A549 (cell line): ENCODE measurements around the gene SCIN. TPM values are rescaled to one million over a fixed set of nuclear protein-coding genes. Genes with fewer than 3 reads are reported as not detected.
A peak's percentile ranks its signal among the peaks of the same experiment; 100 is the strongest.

ENCODE experiments used
- CBX2 ChIP-seq: fragments of 200-600 bp; sonication (generic); IDR thresholded peaks from 2 replicates; pipeline ENCODE4 v1.6.1; 2016; ENCODE audit warnings: low read depth, mild to moderate bottlenecking, borderline replicate concordance
- CBX8 ChIP-seq: fragments of 200-600 bp; sonication (generic); IDR thresholded peaks from 2 replicates; pipeline ENCODE4 v1.6.1; 2016
- CEBPB ChIP-seq, 2 experiments: fragments of >200 bp in 1 of 2; sonication (Bioruptor Twin) in 1 of 2; formaldehyde crosslinking in 1 of 2; IDR thresholded peaks; 2 replicates each; pipeline ENCODE4 v1.6.1; 2012 to 2016
- CHD2 ChIP-seq: fragments of 150-350 bp; IDR thresholded peaks from 2 replicates; pipeline ENCODE4 v1.6.1; 2014; ENCODE audit warnings: low read length; ENCODE audit not compliant: partially characterized antibody
- CHD4 ChIP-seq: fragments of 200-600 bp; sonication (generic); IDR thresholded peaks from 2 replicates; pipeline ENCODE4 v1.6.1; 2016; ENCODE audit warnings: antibody characterized with exemption, mild to moderate bottlenecking, borderline replicate concordance
- CTCF ChIP-seq: fragments of >200 bp; sonication (Bioruptor Twin); formaldehyde crosslinking; IDR thresholded peaks from 3 replicates; pipeline ENCODE4 v1.5.1; 2016
- E2F6 ChIP-seq: IDR thresholded peaks from 2 replicates; pipeline ENCODE4 v1.6.1; 2012; ENCODE audit warnings: low read depth, borderline replicate concordance
- EHF ChIP-seq: fragments of 250-450 bp; sonication (Bioruptor Pico); IDR thresholded peaks from 2 replicates; pipeline ENCODE4 v1.5.0; 2020; ENCODE audit warnings: mild to moderate bottlenecking
- EHMT2 ChIP-seq: fragments of 200-600 bp; sonication (generic); IDR thresholded peaks from 2 replicates; pipeline ENCODE4 v1.6.1; 2016; ENCODE audit warnings: antibody characterized with exemption, low read depth, mild to moderate bottlenecking, moderate library complexity
- ELK1 ChIP-seq: fragments of 150-350 bp; IDR thresholded peaks from 2 replicates; pipeline ENCODE4 v1.6.1; 2014; ENCODE audit warnings: low read depth, mild to moderate bottlenecking, low read length
- FOSB ChIP-seq: fragments of 250-450 bp; sonication (Bioruptor Pico); IDR thresholded peaks from 2 replicates; pipeline ENCODE4 v1.5.0; 2020; ENCODE audit warnings: mild to moderate bottlenecking, moderate library complexity
- GATA3 ChIP-seq: IDR thresholded peaks from 2 replicates; pipeline ENCODE4 v1.6.1; 2012; ENCODE audit warnings: borderline replicate concordance
- HDAC2 ChIP-seq: fragments of 200-600 bp; sonication (generic); IDR thresholded peaks from 2 replicates; pipeline ENCODE4 v1.6.1; 2016
- HEYL ChIP-seq: fragments of 250-450 bp; sonication (Bioruptor Pico); IDR thresholded peaks from 2 replicates; pipeline ENCODE4 v1.8.0; 2021; ENCODE audit warnings: mild to moderate bottlenecking, moderate library complexity
- HMGXB4 ChIP-seq: fragments of 250-450 bp; sonication (Bioruptor Pico); IDR thresholded peaks from 2 replicates; pipeline ENCODE4 v1.5.0; 2021; ENCODE audit warnings: mild to moderate bottlenecking, moderate library complexity, borderline replicate concordance
- HOXA7 ChIP-seq: fragments of 250-450 bp; sonication (Bioruptor Pico); IDR thresholded peaks from 2 replicates; pipeline ENCODE4 v1.5.0; 2020; ENCODE audit warnings: mild to moderate bottlenecking, moderate library complexity
- JUNB ChIP-seq: fragments of >200 bp; sonication (Bioruptor Twin); formaldehyde crosslinking; IDR thresholded peaks from 2 replicates; pipeline ENCODE4 v1.6.1; 2016
- KDM1A ChIP-seq: fragments of 200-600 bp; sonication (generic); IDR thresholded peaks from 2 replicates; pipeline ENCODE4 v1.6.1; 2016; ENCODE audit warnings: low read depth, mild to moderate bottlenecking
- KDM5A ChIP-seq: fragments of 200-600 bp; sonication (generic); IDR thresholded peaks from 2 replicates; pipeline ENCODE4 v1.6.1; 2016; ENCODE audit warnings: antibody characterized with exemption, mild to moderate bottlenecking
- MAFK ChIP-seq: fragments of 450-650 bp; IDR thresholded peaks from 2 replicates; pipeline ENCODE4 v1.6.1; 2014; ENCODE audit not compliant: partially characterized antibody
- MAZ ChIP-seq: fragments of 150-350 bp; IDR thresholded peaks from 2 replicates; pipeline ENCODE4 v1.6.1; 2014; ENCODE audit warnings: antibody characterized with exemption, low read depth, low read length, borderline replicate concordance
- NFE2L2 ChIP-seq: fragments of 150-350 bp; conservative IDR thresholded peaks from 2 replicates; pipeline ENCODE4 v1.6.1; 2014; ENCODE audit warnings: low read length
- NR3C1 ChIP-seq: fragments of >200 bp; sonication (Bioruptor Twin); formaldehyde crosslinking; IDR thresholded peaks from 3 replicates; pipeline ENCODE4 v1.6.1; 2017
- POLR2AphosphoS2 ChIP-seq: conservative IDR thresholded peaks from 2 replicates; pipeline ENCODE4 v1.6.1; 2012; ENCODE audit warnings: low read length, improper control_type of control experiment, inconsistent platforms
- RFX5 ChIP-seq: fragments of 450-650 bp; IDR thresholded peaks from 2 replicates; pipeline ENCODE4 v1.7.1; 2014; ENCODE audit warnings: antibody characterized with exemption, mild to moderate bottlenecking, moderate library complexity
- RNF2 ChIP-seq: fragments of 200-600 bp; sonication (generic); IDR thresholded peaks from 2 replicates; pipeline ENCODE4 v1.6.1; 2016; ENCODE audit warnings: low read depth, mild to moderate bottlenecking, antibody characterized with exemption, moderate library complexity, borderline replicate concordance
- SREBF2 ChIP-seq: fragments of 450-650 bp; IDR thresholded peaks from 2 replicates; pipeline ENCODE4 v1.6.1; 2014; ENCODE audit warnings: mild to moderate bottlenecking, moderate library complexity
- TP53 ChIP-seq: fragments of 250-450 bp; sonication (Bioruptor Pico); IDR thresholded peaks from 2 replicates; pipeline ENCODE4 v1.5.0; 2021; ENCODE audit warnings: mild to moderate bottlenecking, moderate library complexity
- USF2 ChIP-seq: fragments of 450-650 bp; IDR thresholded peaks from 2 replicates; pipeline ENCODE4 v1.6.1; 2014; ENCODE audit warnings: antibody characterized with exemption
- ZC3H11A ChIP-seq: fragments of 450-650 bp; IDR thresholded peaks from 2 replicates; pipeline ENCODE4 v1.6.1; 2014; ENCODE audit warnings: antibody characterized with exemption, mild to moderate bottlenecking
- ZFP36 ChIP-seq: fragments of 450-650 bp; IDR thresholded peaks from 2 replicates; pipeline ENCODE4 v1.6.1; 2014; ENCODE audit warnings: borderline replicate concordance; ENCODE audit not compliant: partially characterized antibody
- polyA plus RNA-seq, 4 experiments: library from polyadenylated mRNA; depleted of rRNA in 3 of 4; stranded (reverse); fragments of >200 nt; fragmentation: RNase III in 1 of 4; extraction: RNeasy Plus Mini Kit Qiagen cat#74134 plus additional on column Dnase treatment in 1 of 4; gene quantifications; 2 replicates in 3 of 4; 3 replicates in 1 of 4; pipeline ENCODE4 v1.2.3, GENCODE V29; 2011 to 2017

The SCIN gene
- polyA plus RNA-seq, 2 of the 4 experiments (the other 2 are of a cell fraction) = 0.05 to 0.27 TPM

- no peak for TF ChIP-seq EHMT2
- no peak for TF ChIP-seq HDAC2
- TF ChIP-seq KDM1A = no peak
- no peak for TF ChIP-seq CHD2
- no peak for TF ChIP-seq CBX2
- no peak for TF ChIP-seq EHF (CRISPR knock-in tag)
- TF ChIP-seq KDM5A = no peak
- TF ChIP-seq FOSB (CRISPR knock-in tag) = no peak
- TF ChIP-seq NR3C1 = no peak
- no peak for TF ChIP-seq ZFP36
- 0 out of 2 replicates have a peak, but pooled peaks have one; percentile 25 for TF ChIP-seq ELK1
- no peak for TF ChIP-seq NFE2L2
- TF ChIP-seq RFX5 = peak; percentile 67
- TF ChIP-seq MAFK = no peak
- TF ChIP-seq GATA3 = peak; percentile 84
- TF ChIP-seq RNF2 = no peak
- no peak for TF ChIP-seq POLR2AphosphoS2
- no peak for TF ChIP-seq ZC3H11A
- no peak for TF ChIP-seq CHD4
- peak; percentile 82 for TF ChIP-seq CTCF
- TF ChIP-seq HEYL (CRISPR knock-in tag) = no peak
- TF ChIP-seq TP53 (CRISPR knock-in tag) = 0 out of 2 replicates have a peak, but pooled peaks have one; percentile 15
- no peak; the same call in none of the 2 replicates for TF ChIP-seq JUNB
- TF ChIP-seq HOXA7 = no peak; the same call in 1 of the 2 replicates
- TF ChIP-seq SREBF2 = no peak
- TF ChIP-seq MAZ = peak; percentile 66; the same call in 1 of the 2 replicates
- peak in 1 of 2 experiments; percentile 56; a peak in 1 of 4 replicates for TF ChIP-seq CEBPB (IDR thresholded peaks at IDR 0.05)
- TF ChIP-seq HMGXB4 = no peak
- TF ChIP-seq USF2 = peak; percentile 94
- TF ChIP-seq E2F6 = peak; percentile 60
- no peak for TF ChIP-seq CBX8
Observed at GRCh38 chr7:12686234-12686890, 115.8 kb downstream of the SCIN start (continued).
